ENCODE data around the gene CPNE7. TPM values are rescaled to one million over a fixed set of nuclear protein-coding genes. Genes with fewer than 3 reads are reported as not detected.

The CPNE7 gene
- total and polyA plus RNA-seq, 8 donors: 0.92 to 6.2 (median 1.8) TPM; not detected in 1

DNA sequence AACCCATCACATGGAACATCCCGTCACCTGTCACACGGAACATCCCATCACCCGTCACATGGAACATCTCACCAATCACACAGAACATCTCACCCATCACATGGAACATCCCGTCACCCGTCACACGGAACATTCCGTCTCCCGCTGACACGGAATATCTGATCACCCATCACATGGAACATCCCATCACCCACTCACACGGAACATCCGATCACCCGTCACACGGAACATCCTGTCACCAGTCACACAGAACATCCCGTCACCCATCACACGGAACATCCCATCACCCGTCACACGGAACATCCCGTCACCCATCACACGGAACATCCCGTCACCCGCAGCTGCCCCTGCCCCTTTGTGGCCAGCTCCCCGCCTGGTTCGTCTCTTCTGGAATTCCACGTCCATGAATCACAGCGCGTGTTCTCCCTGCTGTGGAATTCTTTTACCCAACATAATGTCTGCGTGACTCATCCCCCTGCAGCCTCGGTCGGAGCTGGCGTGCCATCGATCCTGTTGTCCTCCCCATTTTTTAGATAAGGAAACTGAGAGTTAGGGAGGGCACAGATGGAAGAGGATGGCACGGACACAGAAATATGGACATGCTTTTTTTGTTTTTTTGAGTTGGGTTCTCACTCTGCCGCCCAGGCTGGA lies 5.6 kb downstream of the CPNE7 start:
- TF ChIP-seq POLR2A (IDR thresholded peaks at IDR 0.05): no peak
- DNase-seq: no peak
- Histone ChIP-seq H3K27ac (peak overlapping the region in 1 of 5 donors; percentile 83), H3K36me3 (no peaks in the 10 kb centered on the region), H3K9me3 (no peaks in the 10 kb centered on the region), H3K27me3 (peaks cover 2 to 22% (median 9%) of the 10 kb centered on the region in 3 donors), H3K4me3 (no peak overlapping the region), H3K4me1 (peaks cover 14 to 50% (median 31%) of the 10 kb centered on the region in 4 donors)
- WGBS, 5 donors: 83 to 92% (median 87%) methylated on average over 32 to 33 of the region's 33 CpGs
- intact Hi-C loops (cut with DNase I; ENCODE audit: low total_unique reads): no loop called here

GRCh38 chr16:89581861-89582563 lies 6.5 kb downstream of the CPNE7 start:
- peak overlapping the region; percentile 73 to 89 (median 76) for H3K27ac ChIP-seq
- H3K4me3 ChIP-seq: no peak overlapping the region
- intact Hi-C loops (cut with DNase I; ENCODE audit: low total_unique reads): no loop called here
- peaks cover 13 to 52% (median 28%) of the 10 kb centered on the region in 4 donors for H3K4me1 ChIP-seq
- TF ChIP-seq POLR2A (IDR thresholded peaks at IDR 0.05) (no peak), EP300 (IDR thresholded peaks at IDR 0.05) (no peak), POLR2AphosphoS5 (IDR thresholded peaks at IDR 0.05) (peak in 2 of 3 donors; percentile 53 to 85)
- H3K9me3 ChIP-seq: no peaks in the 10 kb centered on the region
- H3K36me3 ChIP-seq: no peaks in the 10 kb centered on the region
- H3K27me3 ChIP-seq: peaks cover 0 to 14% (median under 1%) of the 10 kb centered on the region in 3 donors
- 31 to 50% (median 46%) methylated on average over 13 to 15 of the region's 15 CpGs for WGBS, 5 donors
- peak; percentile 76 to 80 for DNase-seq

DNA sequence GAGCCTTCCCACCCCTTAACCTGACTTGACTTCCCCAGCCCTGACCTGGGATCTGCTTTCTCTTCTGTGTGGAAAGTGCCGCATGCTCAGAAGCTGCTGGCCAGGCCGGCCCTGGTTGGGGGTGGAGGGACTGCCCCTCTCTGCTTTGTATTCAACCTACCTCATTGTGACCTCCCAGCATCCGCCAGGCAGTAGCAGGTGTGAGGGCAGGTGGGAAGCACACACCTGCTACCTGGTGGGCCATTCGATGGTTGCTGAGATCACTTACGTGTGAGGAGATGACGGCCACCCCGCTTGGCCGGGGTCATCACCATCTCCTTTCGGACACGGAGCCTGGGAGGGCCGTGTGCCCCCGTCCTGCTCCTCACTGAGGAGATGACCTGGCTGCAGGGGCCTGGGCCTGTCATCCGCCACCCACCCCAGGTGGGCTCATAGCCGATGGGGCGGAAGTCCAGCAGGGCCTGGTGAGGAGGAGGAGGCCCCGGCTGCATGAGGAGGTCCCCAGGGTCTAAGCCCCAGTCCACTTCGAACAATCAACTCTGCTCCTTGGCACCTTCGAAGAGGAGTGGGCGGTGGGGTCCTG lies 7.1 kb downstream of the CPNE7 start:
- Histone ChIP-seq H3K27ac (peak overlapping the region; percentile 73 to 89 (median 76)), H3K36me3 (no peaks in the 10 kb centered on the region), H3K4me1 (peaks cover 13 to 52% (median 28%) of the 10 kb centered on the region in 4 donors), H3K27me3 (peaks cover 0 to 7% (median 0%) of the 10 kb centered on the region in 3 donors), H3K4me3 (no peak overlapping the region), H3K9me3 (no peaks in the 10 kb centered on the region)
- intact Hi-C loops (cut with DNase I; ENCODE audit: low total_unique reads): no loop called here
- DNase-seq: no peak
- WGBS, 5 donors: 84 to 94% (median 90%) methylated on average over 11 to 19 of the region's 19 CpGs
- TF ChIP-seq EP300 (IDR thresholded peaks at IDR 0.05) (no peak), CTCF (IDR thresholded peaks at IDR 0.05) (no peak), POLR2A (IDR thresholded peaks at IDR 0.05) (no peak), POLR2AphosphoS5 (IDR thresholded peaks at IDR 0.05) (no peak)

DNA sequence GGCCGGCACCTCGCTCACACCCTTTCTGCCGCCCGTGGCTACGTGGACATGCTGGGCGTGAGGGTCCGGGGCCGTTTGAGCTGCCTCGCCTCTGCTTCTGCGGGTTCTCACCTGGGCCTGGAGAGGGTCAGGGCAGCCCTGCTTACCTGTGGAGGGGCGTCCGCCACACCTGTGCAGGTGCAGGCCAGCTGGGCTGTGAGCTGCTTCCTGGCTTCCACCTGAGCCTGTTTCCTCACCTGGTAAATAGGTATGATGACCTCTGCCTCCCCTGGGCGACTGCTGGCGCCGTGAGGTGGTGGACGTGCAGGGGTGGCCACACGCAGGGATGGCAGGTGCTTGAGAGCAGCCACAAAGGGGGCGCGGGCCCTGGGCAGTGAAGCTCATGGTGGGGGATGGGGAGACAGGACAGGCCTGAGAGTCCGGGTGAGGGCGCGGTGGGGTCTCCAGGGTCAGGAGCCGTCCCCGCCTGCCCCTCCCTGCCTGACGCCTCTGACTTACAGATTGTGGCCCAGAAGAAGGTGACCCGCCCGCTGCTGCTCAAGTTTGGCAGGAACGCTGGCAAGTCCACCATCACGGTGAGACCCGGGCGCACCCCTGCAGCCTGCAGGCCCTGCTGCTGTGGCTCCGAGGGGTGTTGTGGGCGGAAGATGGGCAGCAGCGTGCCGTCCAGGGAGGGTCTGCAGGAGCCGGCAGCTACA lies 7.8 kb downstream of the CPNE7 start:
- 74 to 86% (median 85%) methylated on average over 14 to 36 of the region's 36 CpGs for WGBS, 5 donors
- DNase-seq: no peak
- intact Hi-C loops (cut with DNase I; ENCODE audit: low total_unique reads): no loop called here
- Histone ChIP-seq H3K9me3 (no peaks in the 10 kb centered on the region), H3K36me3 (no peaks in the 10 kb centered on the region), H3K4me3 (no peak overlapping the region), H3K27ac (peak overlapping the region in 3 of 5 donors; percentile 75 to 89 (median 83)), H3K4me1 (peaks cover 13 to 52% (median 28%) of the 10 kb centered on the region in 4 donors), H3K27me3 (peaks cover 0 to 4% (median 0%) of the 10 kb centered on the region in 3 donors)
- TF ChIP-seq POLR2A (IDR thresholded peaks at IDR 0.05): no peak
- no peak for TF ChIP-seq EP300 (IDR thresholded peaks at IDR 0.05)
- TF ChIP-seq CTCF (IDR thresholded peaks at IDR 0.05): no peak
- TF ChIP-seq POLR2AphosphoS5 (IDR thresholded peaks at IDR 0.05): no peak
